HepG2 (cell line): ENCODE results near the gene ZSCAN2. TPM values are rescaled to one million over a fixed set of nuclear protein-coding genes. Genes with fewer than 3 reads are reported as not detected.

Source experiments
- ATM ChIP-seq: fragments of 450-650 bp; IDR thresholded peaks from 2 replicates; pipeline ENCODE4 v1.7.1; 2017; ENCODE audit warnings: mild to moderate bottlenecking, borderline replicate concordance
- BHLHE40 ChIP-seq: IDR thresholded peaks from 2 replicates; pipeline ENCODE4 v1.6.1; 2011; ENCODE audit warnings: low read length, improper control_type of control experiment
- BRD4 ChIP-seq: sonication (generic); formaldehyde crosslinking; IDR thresholded peaks from 2 replicates; pipeline ENCODE4 v1.4.0; 2020; ENCODE audit warnings: missing genetic modification reagents
- CBX1 ChIP-seq: IDR thresholded peaks from one replicate; pipeline ENCODE4 v1.6.1; 2016; ENCODE audit warnings: antibody characterized with exemption, low read depth
- FOXO1 ChIP-seq: sonication (generic); formaldehyde crosslinking; IDR thresholded peaks from 2 replicates; pipeline ENCODE4 v1.4.0; 2020; ENCODE audit warnings: missing genetic modification reagents
- HOMEZ ChIP-seq: IDR thresholded peaks from 2 replicates; pipeline ENCODE4 v1.6.1; 2016; ENCODE audit warnings: low read depth
- JUND ChIP-seq: sonication (generic); formaldehyde crosslinking; IDR thresholded peaks from 2 replicates; pipeline ENCODE4 v1.8.0; 2022; ENCODE audit warnings: mild to moderate bottlenecking, missing genetic modification reagents
- KDM4B ChIP-seq: sonication (generic); formaldehyde crosslinking; IDR thresholded peaks from 2 replicates; pipeline ENCODE4 v1.4.0; 2020; ENCODE audit warnings: missing genetic modification reagents
- NONO ChIP-seq, 2 experiments: fragments of 450-650 bp in 1 of 2; sonication (generic) in 1 of 2; formaldehyde crosslinking in 1 of 2; IDR thresholded peaks in 1 of 2; conservative IDR thresholded peaks in 1 of 2; 2 replicates each; pipeline versions ENCODE4 v1.6.1 to v1.8.0; 2017 to 2022; ENCODE audit warnings: mild to moderate bottlenecking in 1 of 2, missing genetic modification reagents in 1 of 2, moderate library complexity in 1 of 2
- NR1H2 ChIP-seq: sonication (generic); formaldehyde crosslinking; IDR thresholded peaks from 2 replicates; pipeline ENCODE4 v1.8.1; 2022; ENCODE audit warnings: low read depth, missing genetic modification reagents, borderline replicate concordance
- PTBP1 ChIP-seq: fragments of 200-400 bp; formaldehyde crosslinking; IDR thresholded peaks from 2 replicates; pipeline ENCODE4 v1.6.1; 2018; ENCODE audit warnings: low read length, low read depth; ENCODE audit not compliant: poor library complexity, severe bottlenecking
- RAD51 ChIP-seq: fragments of 450-650 bp; IDR thresholded peaks from 2 replicates; pipeline ENCODE4 v1.6.1; 2016; ENCODE audit warnings: borderline replicate concordance
- REST ChIP-seq, 2 experiments: IDR thresholded peaks; 2 replicates each; pipeline ENCODE4 v1.6.1; 2011 to 2012; ENCODE audit warnings: low read length in 2 of 2, borderline replicate concordance in 1 of 2, low read depth in 1 of 2, mild to moderate bottlenecking in 1 of 2, moderate library complexity in 1 of 2
- SNAI1 ChIP-seq: sonication (generic); formaldehyde crosslinking; IDR thresholded peaks from 2 replicates; pipeline ENCODE4 v1.5.0; 2020; ENCODE audit warnings: mild to moderate bottlenecking, missing genetic modification reagents, borderline replicate concordance
- SOX6 ChIP-seq, 2 experiments: fragments of 450-650 bp in 1 of 2; sonication (generic) in 1 of 2; formaldehyde crosslinking in 1 of 2; IDR thresholded peaks; 2 replicates each; pipeline versions ENCODE4 v1.4.0 to v1.6.1; 2017 to 2020; ENCODE audit warnings: antibody characterized with exemption in 1 of 2, mild to moderate bottlenecking in 1 of 2, missing genetic modification reagents in 1 of 2
- SP2 ChIP-seq: sonication (generic); formaldehyde crosslinking; IDR thresholded peaks from 2 replicates; pipeline ENCODE4 v1.5.1; 2020; ENCODE audit warnings: mild to moderate bottlenecking, missing genetic modification reagents
- STAG1 ChIP-seq: sonication (generic); formaldehyde crosslinking; IDR thresholded peaks from 2 replicates; pipeline ENCODE4 v1.4.0; 2020; ENCODE audit warnings: missing genetic modification reagents
- TCF7L2 ChIP-seq: IDR thresholded peaks from 2 replicates; pipeline ENCODE4 v1.6.1; 2011; ENCODE audit warnings: mild to moderate bottlenecking, low read depth, low read length, moderate library complexity
- ZNF468 ChIP-seq: sonication (generic); formaldehyde crosslinking; IDR thresholded peaks from 2 replicates; pipeline ENCODE4 v1.8.0; 2022; ENCODE audit warnings: mild to moderate bottlenecking, moderate library complexity, missing genetic modification reagents
- ZNF598 ChIP-seq: sonication (generic); formaldehyde crosslinking; IDR thresholded peaks from 2 replicates; pipeline ENCODE4 v1.5.1; 2020; ENCODE audit warnings: mild to moderate bottlenecking, missing genetic modification reagents, borderline replicate concordance
- ZNF629 ChIP-seq: sonication (generic); formaldehyde crosslinking; conservative IDR thresholded peaks from 2 replicates; pipeline ENCODE4 v1.5.0; 2020; ENCODE audit warnings: missing genetic modification reagents
- ZNF672 ChIP-seq: sonication (generic); formaldehyde crosslinking; IDR thresholded peaks from 2 replicates; pipeline ENCODE4 v1.8.1; 2022; ENCODE audit warnings: missing genetic modification reagents
- ZNF737 ChIP-seq: sonication (generic); formaldehyde crosslinking; IDR thresholded peaks from 2 replicates; pipeline ENCODE4 v1.5.0; 2020; ENCODE audit warnings: missing genetic modification reagents, mild to moderate bottlenecking, borderline replicate concordance
- ZNF776 ChIP-seq: sonication (generic); formaldehyde crosslinking; IDR thresholded peaks from 2 replicates; pipeline ENCODE4 v1.4.0; 2020; ENCODE audit warnings: mild to moderate bottlenecking, missing genetic modification reagents
- ZNF788 ChIP-seq: sonication (generic); formaldehyde crosslinking; IDR thresholded peaks from 2 replicates; pipeline ENCODE4 v1.5.0; 2020; ENCODE audit warnings: mild to moderate bottlenecking, missing genetic modification reagents, borderline replicate concordance
- ZSCAN12 ChIP-seq: sonication (generic); formaldehyde crosslinking; IDR thresholded peaks from 2 replicates; pipeline ENCODE4 v1.9.0; 2021; ENCODE audit warnings: mild to moderate bottlenecking, missing genetic modification reagents
- polyA plus RNA-seq, 8 experiments: library from polyadenylated mRNA; depleted of rRNA in 3 of 8; stranded (reverse) in 7 of 8; unstranded in 1 of 8; fragments of >200 nt; fragmentation: Illumina TruSeq in 4 of 8; extraction: Trizol in 4 of 8; gene quantifications; 2 replicates each; pipeline versions ENCODE4 v1.2.1 to v1.2.3, GENCODE V29; 2011 to 2016; ENCODE audit warnings: low read depth in 4 of 8, missing spikeins in 1 of 8, mixed read lengths in 1 of 8; ENCODE audit not compliant: insufficient read depth in 1 of 8
- total RNA-seq, 5 experiments: library from RNA; depleted of rRNA; stranded (reverse); fragments of >200 nt; fragmentation: Illumina TruSeq; extraction: Trizol; gene quantifications; 2 replicates each; pipeline ENCODE4 v1.2.3, GENCODE V29; 2016; ENCODE audit warnings: low read depth in 1 of 5

ZSCAN2 gene
- total and polyA plus RNA-seq, 2 of the 13 experiments (the other 11 are each of a cell fraction or from before 2014, with no cell fraction given): 11.4 to 21.5 TPM

GRCh38 chr15:84600687-84601554, at the start of gene ZSCAN2 (continued):
- TF ChIP-seq SOX6 (IDR thresholded peaks at IDR 0.05) (no peak), SOX6 (CRISPR knock-in tag; IDR thresholded peaks at IDR 0.05) (peak; percentile 92), ATM (no peak), REST (IDR thresholded peaks at IDR 0.05; ENCODE audit: borderline replicate concordance in 1 of 2, low read depth in 1 of 2, low read length in 2 of 2) (no peak), ZNF598 (CRISPR knock-in tag) (no peak; the same call in 1 of the 2 replicates), CBX1 (no peak), STAG1 (CRISPR knock-in tag) (no peak; the same call in 1 of the 2 replicates), JUND (no peak), SP2 (peak; percentile 90), ZNF776 (CRISPR knock-in tag) (no peak), HOMEZ (CRISPR knock-in tag) (no peak), ZNF468 (no peak), BHLHE40 (no peak), ZNF737 (CRISPR knock-in tag) (no peak), ZNF788 (0 out of 2 replicates have a peak, but pooled peaks have one; percentile 23), NONO (IDR thresholded peaks at IDR 0.05) (no peak), NONO (CRISPR knock-in tag; conservative IDR thresholded peaks at IDR 0.05) (0 out of 2 replicates have a peak, but pooled peaks have one; percentile 58), TCF7L2 (no peak), FOXO1 (CRISPR knock-in tag) (no peak), NR1H2 (no peak), PTBP1 (no peak), KDM4B (0 out of 2 replicates have a peak, but pooled peaks have one; percentile 26), ZNF629 (CRISPR knock-in tag) (peak; percentile 73), RAD51 (no peak), ZNF672 (CRISPR knock-in tag) (no peak), ZSCAN12 (CRISPR knock-in tag) (no peak), BRD4 (CRISPR knock-in tag) (peak; percentile 61), SNAI1 (CRISPR knock-in tag) (0 out of 2 replicates have a peak, but pooled peaks have one; percentile 28)
